B cell (primary cell): ENCODE results near the gene ERICH6. TPM values are rescaled to one million over a fixed set of nuclear protein-coding genes. Genes with fewer than 3 reads are reported as not detected.
A peak's percentile ranks its signal among the peaks of the same experiment; 100 is the strongest.

Source experiments
- ATAC-seq: fragments of 200-7000 bp; cut with Tn5 transposase; one replicate; pipeline ENCODE4 v1.10.0; 2021; ENCODE audit warnings: low read depth, mild to moderate bottlenecking, moderate number of reproducible peaks, moderate library complexity
- CTCF ChIA-PET: fragments of 350-600 bp; sonication (Branson Sonifier 250); formaldehyde crosslinking; loops from one replicate; lab custom pipeline; 2021; ENCODE audit warnings: antibody characterized with exemption, inconsistent platforms; lab: Charles Lee
- POLR2A ChIA-PET: fragments of 350-600 bp; sonication (Branson Sonifier 250); formaldehyde crosslinking; loops from one replicate; lab custom pipeline; 2021; ENCODE audit warnings: antibody characterized with exemption; lab: Charles Lee
- DNase-seq: peaks from one replicate; pipeline ENCODE4 v3.0.0; 2013
- H2AFZ ChIP-seq: 2 replicates; pipeline ENCODE4 v1.6.1; 2012; ENCODE audit warnings: mild to moderate bottlenecking, low read depth, low read length; ENCODE audit not compliant: insufficient read depth, poor library complexity, severe bottlenecking
- H3K27ac ChIP-seq, 2 donors: 1 replicate in 1 of 2; 2 replicates in 1 of 2; pipeline ENCODE4 v1.5.1; 2012 to 2013; ENCODE audit warnings: low read length in 2 of 2, mild to moderate bottlenecking in 2 of 2, moderate library complexity in 1 of 2
- H3K27me3 ChIP-seq, 4 experiments: fragments of 200-600 bp in 1 of 4; sonication (generic) in 1 of 4; replicated peaks in 1 of 4; 1 replicate in 2 of 4; 2 replicates in 2 of 4; pipeline versions ENCODE4 v1.6.1 to v1.7.0; 2013 to 2016; ENCODE audit warnings: low read length in 3 of 4, mild to moderate bottlenecking in 2 of 4, mixed read lengths in 1 of 4, moderate library complexity in 1 of 4; ENCODE audit not compliant: insufficient read depth in 4 of 4, control insufficient read depth in 3 of 4; ENCODE audit errors: control extremely low read depth in 1 of 4
- H3K36me3 ChIP-seq, 2 experiments: replicated peaks in 1 of 2; 1 replicate in 1 of 2; 2 replicates in 1 of 2; pipeline versions ENCODE4 v1.6.1 to v1.7.1; 2013; ENCODE audit warnings: low read length in 1 of 2; ENCODE audit not compliant: insufficient read depth in 2 of 2, control insufficient read depth in 1 of 2; ENCODE audit errors: control extremely low read depth in 1 of 2, extremely low read depth in 1 of 2
- H3K4me1 ChIP-seq, 2 donors: fragments of 200-600 bp in 1 of 2; sonication (generic) in 1 of 2; 1 replicate in 1 of 2; 2 replicates in 1 of 2; pipeline versions ENCODE4 v1.5.1 to v1.6.1; 2013 to 2017; ENCODE audit warnings: low read length in 2 of 2; ENCODE audit not compliant: control insufficient read depth in 2 of 2, insufficient read depth in 2 of 2
- H3K4me2 ChIP-seq: replicated peaks from 2 replicates; pipeline ENCODE3; 2012; ENCODE audit warnings: mild to moderate bottlenecking, low read depth, low read length; ENCODE audit not compliant: poor library complexity, severe bottlenecking
- H3K4me3 ChIP-seq, 5 experiments: fragments of 200-600 bp in 1 of 5; sonication (generic) in 1 of 5; 1 replicate in 3 of 5; 2 replicates in 2 of 5; pipeline versions ENCODE4 v1.5.1 to v1.7.0; 2011 to 2016; ENCODE audit warnings: low read length in 4 of 5, mild to moderate bottlenecking in 4 of 5, low read depth in 2 of 5, control low read depth in 1 of 5, moderate library complexity in 1 of 5; ENCODE audit not compliant: insufficient read depth in 1 of 5; ENCODE audit errors: control extremely low read depth in 1 of 5, extremely low read depth in 1 of 5
- H3K79me2 ChIP-seq: fragments of 200-600 bp; sonication (generic); one replicate; pipeline ENCODE4 v1.6.0; 2016; ENCODE audit warnings: low read length; ENCODE audit not compliant: control insufficient read depth, insufficient read depth
- H3K9ac ChIP-seq: fragments of 200-600 bp; sonication (generic); 2 replicates; pipeline ENCODE4 v1.6.1; 2017; ENCODE audit warnings: mild to moderate bottlenecking, low read length, moderate library complexity
- H3K9me3 ChIP-seq, 3 donors: one replicate each; pipeline versions ENCODE4 v1.6.1 to v1.7.1; 2013; ENCODE audit warnings: low read length in 2 of 3; ENCODE audit not compliant: control insufficient read depth in 2 of 3, insufficient read depth in 1 of 3; ENCODE audit errors: control extremely low read depth in 1 of 3
- H4K20me1 ChIP-seq: 2 replicates; pipeline ENCODE4 v1.6.0; 2012; ENCODE audit warnings: mild to moderate bottlenecking, low read length; ENCODE audit not compliant: insufficient read depth, control insufficient read depth, poor library complexity, severe bottlenecking
- H3K27ac Mint-ChIP-seq: one replicate; pipeline ENCODE4 v1.8.0; 2021; ENCODE audit warnings: mixed read lengths
- H3K27me3 Mint-ChIP-seq: one replicate; pipeline ENCODE4 v1.8.0; 2021; ENCODE audit warnings: mixed read lengths
- H3K4me1 Mint-ChIP-seq: one replicate; pipeline ENCODE4 v1.8.0; 2021; ENCODE audit warnings: mixed read lengths
- H3K4me3 Mint-ChIP-seq: one replicate; pipeline ENCODE4 v1.8.0; 2021; ENCODE audit warnings: mixed read lengths
- H3K9me3 Mint-ChIP-seq: one replicate; pipeline ENCODE4 v1.8.0; 2022; ENCODE audit warnings: mixed read lengths; ENCODE audit not compliant: insufficient read depth
- CTCF ChIP-seq: fragments of 200-600 bp; IDR thresholded peaks from one replicate; pipeline ENCODE4 v1.8.0; 2022; ENCODE audit warnings: antibody characterized with exemption, mild to moderate bottlenecking
- EZH2 ChIP-seq: IDR thresholded peaks from 2 replicates; pipeline ENCODE4 v1.6.1; 2012; ENCODE audit warnings: borderline replicate concordance, low read depth, mild to moderate bottlenecking, moderate library complexity, low read length; ENCODE audit not compliant: insufficient read depth, poor library complexity, severe bottlenecking
- WGBS: methylation state at CpG from one replicate; pipeline ENCODE4 v1.1.5; 2013; ENCODE audit warnings: missing lambda C conversion rate; ENCODE audit not compliant: insufficient coverage; 5-methylcytosine and 5-hydroxymethylcytosine counted together
- intact Hi-C: fragments of 100-400 bp; cut with micrococcal nuclease; formaldehyde crosslinking; loops from one replicate; pipeline ENCODE4 v1.10.0; 2022
- polyA plus RNA-seq: library from polyadenylated mRNA; depleted of rRNA; stranded (reverse); fragments of >200 nt; gene quantifications from 2 replicates; pipeline ENCODE4 v1.2.3, GENCODE V29; 2012
- total RNA-seq, 2 donors: library from RNA; stranded (reverse); fragments of 120-200 nt in 1 of 2; gene quantifications; 1 replicate in 1 of 2; 2 replicates in 1 of 2; pipeline versions ENCODE4 v1.2.3 to v1.2.4, GENCODE V29; 2013 to 2022

ERICH6 gene
- total and polyA plus RNA-seq, 2 donors (not counting 1 experiment from before 2014, with no cell fraction given) = 0.44 TPM; not detected in 1

- Histone ChIP-seq H4K20me1 (peaks cover 79% of the 10 kb centered on the region), H2AFZ (no peak overlapping the region), H3K9me3 (no peaks in the 10 kb centered on the region), H3K36me3 (peaks cover 0 to 20% of the 10 kb centered on the region in 2 experiments), H3K27ac (peak overlapping the region in 1 of 2 donors; percentile 3), H3K4me2 (peak overlapping the region; percentile 20), H3K79me2 (peaks cover 88% of the 10 kb centered on the region), H3K27me3 (no peaks in the 10 kb centered on the region), H3K9ac (no peak overlapping the region), H3K4me1 (peaks cover 36 to 58% of the 10 kb centered on the region in 2 donors), H3K4me3 (no peak overlapping the region)
- Mint-ChIP-seq H3K4me1 (peaks cover 69% of the 10 kb centered on the region), H3K27ac (no peak overlapping the region), H3K27me3 (no peaks in the 10 kb centered on the region), H3K9me3 (no peaks in the 10 kb centered on the region), H3K4me3 (no peak overlapping the region)
- ATAC-seq (no peak), DNase-seq (no peak)
- no CpG with 5 or more reads among the region's 1 CpG for WGBS
- CTCF ChIA-PET = interaction anchor here (1.3 to 1.4 kb wide), 2 partner anchors 18 to 93 kb away, joined by 3 read pairs; partner anchors contain the start of gene ERICH6
- intact Hi-C loops = no loop called here
- POLR2A ChIA-PET = no interaction called here
- TF ChIP-seq EZH2 (no peak), CTCF (no peak)
Measured at GRCh38 chr3:150610785-150611184, 92.9 kb downstream of the ERICH6 start.

- no peak overlapping the region for H3K9ac ChIP-seq
- peak overlapping the region in 1 of 2 donors; percentile 40 for H3K27ac ChIP-seq
- H3K4me2 ChIP-seq = peak overlapping the region; percentile 20
- CTCF ChIA-PET = interaction anchor here (1.3 to 1.4 kb wide), 2 partner anchors 17 to 94 kb away, joined by 3 read pairs; partner anchors contain the start of gene ERICH6
- H3K4me3 ChIP-seq = no peak overlapping the region
- no peak overlapping the region for H3K27ac Mint-ChIP-seq
- no peaks in the 10 kb centered on the region for H3K9me3 Mint-ChIP-seq
- no peak for DNase-seq
- ATAC-seq = no peak
- H3K4me1 Mint-ChIP-seq = peaks cover 74% of the 10 kb centered on the region
- WGBS = no CpG with 5 or more reads among the region's 1 CpG
- no peaks in the 10 kb centered on the region for H3K9me3 ChIP-seq
- no peaks in the 10 kb centered on the region for H3K27me3 Mint-ChIP-seq
- intact Hi-C loops = loop anchor here (5.0 to 10.0 kb wide), 3 partner anchors 72 to 1875 kb away; partner anchors contain the start of gene P2RY12
- H3K36me3 ChIP-seq = peaks cover 0 to 20% of the 10 kb centered on the region in 2 experiments
- no peak for TF ChIP-seq CTCF
- no peak for TF ChIP-seq EZH2
- POLR2A ChIA-PET = no interaction called here
- H4K20me1 ChIP-seq = peaks cover 79% of the 10 kb centered on the region
- H3K79me2 ChIP-seq = peaks cover 96% of the 10 kb centered on the region
- H2AFZ ChIP-seq = no peak overlapping the region
- H3K27me3 ChIP-seq = no peaks in the 10 kb centered on the region
- peak overlapping the region; percentile 52 for H3K4me3 Mint-ChIP-seq
- H3K4me1 ChIP-seq = peaks cover 38 to 66% of the 10 kb centered on the region in 2 donors
Measured at GRCh38 chr3:150609988-150610387, 93.7 kb downstream of the ERICH6 start.
